ENCODE measurements around the gene NTSR1.

Gene NTSR1

DNA sequence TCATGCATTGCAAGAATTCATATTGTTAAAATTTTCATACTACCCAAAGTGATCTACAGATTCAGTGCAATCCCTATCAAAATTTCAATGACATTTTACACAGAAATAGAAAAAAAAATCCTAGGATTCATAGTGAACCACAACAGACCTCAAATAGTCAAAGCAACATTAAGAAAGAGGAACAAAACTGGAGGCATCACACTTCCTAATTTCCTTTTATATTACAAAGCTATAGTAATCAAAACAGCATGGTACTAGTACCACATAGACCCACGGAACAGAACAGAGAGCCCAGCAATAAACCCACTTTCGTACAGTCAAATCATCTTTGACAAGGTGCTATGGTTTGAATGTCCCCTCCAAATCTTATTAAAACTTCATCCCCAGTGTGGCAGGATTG is 39.7 kb downstream of the NTSR1 start:
- Histone ChIP-seq H3K27ac (no peak overlapping the region), H3K9me3 (ENCODE audit: severe bottlenecking) (peaks cover 8% of the 10 kb centered on the region), H3K36me3 (no peaks in the 10 kb centered on the region), H3K4me3 (ENCODE audit: low read depth, low read length) (no peak overlapping the region), H3K27me3 (ENCODE audit: insufficient read depth, low read depth, severe bottlenecking) (no peaks in the 10 kb centered on the region)
- TF ChIP-seq, protein P1, sequence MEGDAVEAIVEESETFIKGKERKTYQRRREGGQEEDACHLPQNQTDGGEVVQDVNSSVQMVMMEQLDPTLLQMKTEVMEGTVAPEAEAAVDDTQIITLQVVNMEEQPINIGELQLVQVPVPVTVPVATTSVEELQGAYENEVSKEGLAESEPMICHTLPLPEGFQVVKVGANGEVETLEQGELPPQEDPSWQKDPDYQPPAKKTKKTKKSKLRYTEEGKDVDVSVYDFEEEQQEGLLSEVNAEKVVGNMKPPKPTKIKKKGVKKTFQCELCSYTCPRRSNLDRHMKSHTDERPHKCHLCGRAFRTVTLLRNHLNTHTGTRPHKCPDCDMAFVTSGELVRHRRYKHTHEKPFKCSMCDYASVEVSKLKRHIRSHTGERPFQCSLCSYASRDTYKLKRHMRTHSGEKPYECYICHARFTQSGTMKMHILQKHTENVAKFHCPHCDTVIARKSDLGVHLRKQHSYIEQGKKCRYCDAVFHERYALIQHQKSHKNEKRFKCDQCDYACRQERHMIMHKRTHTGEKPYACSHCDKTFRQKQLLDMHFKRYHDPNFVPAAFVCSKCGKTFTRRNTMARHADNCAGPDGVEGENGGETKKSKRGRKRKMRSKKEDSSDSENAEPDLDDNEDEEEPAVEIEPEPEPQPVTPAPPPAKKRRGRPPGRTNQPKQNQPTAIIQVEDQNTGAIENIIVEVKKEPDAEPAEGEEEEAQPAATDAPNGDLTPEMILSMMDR (IDR thresholded peaks at IDR 0.05; ENCODE audit: low read depth, low read length): no peak
- DNase-seq: no peak

DNA sequence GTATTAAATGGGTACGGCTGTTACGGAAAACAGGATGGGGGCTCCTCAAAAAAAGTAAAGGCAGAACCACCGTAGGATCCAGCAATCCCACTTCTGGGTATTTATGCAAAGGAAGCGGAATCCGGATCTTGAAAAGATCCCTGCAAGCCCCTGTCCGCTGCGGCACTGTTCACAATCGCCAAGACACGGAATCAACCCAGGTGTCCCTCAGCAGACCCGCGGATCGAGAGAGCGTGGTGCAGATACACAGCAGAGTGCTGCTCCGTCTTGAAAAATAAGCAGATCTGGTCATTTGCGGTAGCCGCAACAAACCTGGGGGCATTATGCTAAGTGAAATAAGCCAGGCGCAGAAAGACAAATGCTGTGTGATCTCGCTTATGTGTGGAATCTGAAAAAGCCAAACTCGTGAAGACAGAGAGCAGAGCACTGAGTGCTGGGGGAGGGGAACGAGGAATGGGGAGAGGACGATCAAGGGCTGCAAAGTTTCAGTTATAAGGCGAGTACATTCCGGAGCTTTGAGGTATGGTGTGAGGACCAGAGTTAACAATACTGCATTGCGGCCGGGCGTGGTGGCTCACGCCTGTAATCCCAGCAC is 41.3 kb downstream of the NTSR1 start:
- Histone ChIP-seq H3K36me3 (no peaks in the 10 kb centered on the region), H3K9me3 (ENCODE audit: severe bottlenecking) (peaks cover 8% of the 10 kb centered on the region), H3K4me3 (ENCODE audit: low read depth, low read length) (no peak overlapping the region), H3K27me3 (ENCODE audit: insufficient read depth, low read depth, severe bottlenecking) (no peaks in the 10 kb centered on the region), H3K27ac (no peak overlapping the region)
- TF ChIP-seq, protein P1 (IDR thresholded peaks at IDR 0.05; ENCODE audit: low read depth, low read length): no peak
- DNase-seq: no peak

DNA sequence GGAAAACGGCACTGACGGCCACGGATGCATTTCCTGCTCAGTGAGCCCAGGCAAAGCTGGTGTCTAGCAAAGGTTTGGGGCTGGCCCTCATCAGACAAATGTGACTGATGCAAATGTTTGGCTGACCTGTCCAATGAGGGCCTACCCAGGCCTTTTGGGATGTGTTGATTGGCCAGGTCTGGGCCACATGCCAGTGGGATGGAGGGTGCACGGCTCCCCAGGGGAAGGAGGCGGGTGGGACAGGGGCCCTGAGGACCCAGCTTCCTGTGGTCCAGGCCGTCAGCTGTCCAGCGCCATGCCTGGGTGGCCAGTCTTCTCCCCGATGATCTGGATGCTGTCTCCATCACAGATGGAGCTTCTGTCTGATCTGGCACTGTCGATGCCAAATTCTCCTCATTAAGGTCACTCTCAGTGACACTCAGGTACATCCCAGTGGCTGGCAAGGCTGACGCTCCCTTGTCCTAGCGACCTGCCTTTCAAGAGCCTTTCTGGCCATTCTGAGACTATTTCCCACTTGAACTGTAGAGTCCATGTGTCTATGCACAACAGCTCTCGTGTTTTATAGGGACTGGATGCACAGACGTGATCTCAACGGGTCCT is 43.0 kb downstream of the NTSR1 start:
- H3K4me3 ChIP-seq (ENCODE audit: low read depth, low read length): peak overlapping the region; percentile 26
- no peaks in the 10 kb centered on the region for H3K27me3 ChIP-seq (ENCODE audit: insufficient read depth, low read depth, severe bottlenecking)
- H3K27ac ChIP-seq: 0 out of 2 replicates have a peak overlapping the region, but pooled peaks have one; percentile 27
- peaks cover 8% of the 10 kb centered on the region for H3K9me3 ChIP-seq (ENCODE audit: severe bottlenecking)
- no peaks in the 10 kb centered on the region for H3K36me3 ChIP-seq
- DNase-seq: no peak
- TF ChIP-seq, protein P1 (IDR thresholded peaks at IDR 0.05; ENCODE audit: low read depth, low read length): no peak

DNA sequence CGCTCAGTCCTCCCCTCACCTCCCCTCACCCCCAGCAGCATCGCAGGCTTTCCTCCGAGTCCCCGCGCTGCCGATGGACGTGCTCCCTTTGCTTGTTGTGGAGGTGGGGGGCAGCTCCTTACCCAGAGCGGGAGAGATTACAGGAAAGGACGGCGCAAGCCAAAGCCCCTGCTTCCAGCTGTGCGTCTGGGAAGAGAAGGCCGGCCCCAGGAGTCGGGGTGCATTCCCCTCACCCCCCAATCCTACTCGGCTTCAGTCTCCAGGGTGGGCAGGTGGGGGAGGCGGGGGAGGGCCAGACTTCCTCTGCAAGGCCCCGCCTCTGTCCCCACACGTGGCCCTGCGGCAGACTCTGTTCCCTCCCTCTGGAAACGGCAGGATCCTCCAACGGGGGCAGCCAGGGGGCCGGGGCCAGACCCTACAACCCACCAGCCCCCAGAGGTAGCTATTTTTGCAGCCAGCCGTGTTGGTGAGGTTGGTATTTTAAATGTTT is 43.6 kb downstream of the NTSR1 start:
- no peaks in the 10 kb centered on the region for H3K27me3 ChIP-seq (ENCODE audit: insufficient read depth, low read depth, severe bottlenecking)
- peak; percentile 33 for DNase-seq
- peak overlapping the region; percentile 47 for H3K27ac ChIP-seq
- peaks cover 8% of the 10 kb centered on the region for H3K9me3 ChIP-seq (ENCODE audit: severe bottlenecking)
- TF ChIP-seq, protein P1 (IDR thresholded peaks at IDR 0.05; ENCODE audit: low read depth, low read length): no peak
- peak overlapping the region; percentile 26 for H3K4me3 ChIP-seq (ENCODE audit: low read depth, low read length)
- no peaks in the 10 kb centered on the region for H3K36me3 ChIP-seq

DNA sequence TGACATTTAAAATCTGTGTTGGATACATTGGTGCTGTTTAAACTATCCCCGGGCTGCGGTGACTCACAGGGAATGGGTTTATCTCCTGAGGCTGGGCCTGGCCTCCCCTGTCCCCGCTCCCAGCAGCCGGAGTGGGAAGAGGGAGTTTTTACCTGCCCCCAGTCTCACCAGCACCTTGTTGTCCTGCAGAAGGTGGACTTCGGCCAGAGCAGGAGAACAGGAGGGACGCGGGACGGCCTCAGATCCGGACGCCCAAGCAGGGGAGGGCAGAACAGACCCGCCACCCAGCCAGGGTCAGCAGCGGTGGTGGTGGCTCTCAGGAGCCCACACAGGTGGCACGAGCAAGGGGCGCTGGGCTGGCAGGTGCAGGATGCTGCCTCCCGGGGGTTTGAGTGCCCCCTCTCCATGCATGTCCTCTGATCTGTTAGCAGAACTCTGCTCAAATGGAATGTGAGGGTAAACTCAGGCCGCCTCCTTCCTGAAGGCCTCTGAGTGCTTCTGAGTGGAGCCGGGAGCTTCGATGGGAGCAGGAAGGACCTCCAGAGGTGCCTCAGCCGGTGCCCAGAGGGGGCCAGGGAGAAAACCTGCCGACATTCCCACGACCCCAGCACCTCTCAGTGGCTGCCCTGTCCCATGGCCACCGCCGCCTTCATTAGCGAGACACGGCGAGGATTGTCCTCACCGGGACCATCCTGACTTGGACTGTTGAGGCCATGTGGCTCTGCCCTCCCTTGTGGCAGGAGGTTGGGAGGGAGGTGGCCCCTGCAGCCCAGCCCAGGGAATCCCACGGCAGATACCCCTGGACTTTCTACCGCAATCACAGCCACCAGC is 44.2 kb downstream of the NTSR1 start:
- Histone ChIP-seq H3K27ac (peak overlapping the region; percentile 47), H3K9me3 (ENCODE audit: severe bottlenecking) (peaks cover 8% of the 10 kb centered on the region), H3K36me3 (no peaks in the 10 kb centered on the region), H3K27me3 (ENCODE audit: insufficient read depth, low read depth, severe bottlenecking) (no peaks in the 10 kb centered on the region), H3K4me3 (ENCODE audit: low read depth, low read length) (peak overlapping the region; percentile 26)
- no peak for DNase-seq
- TF ChIP-seq, protein P1 (IDR thresholded peaks at IDR 0.05; ENCODE audit: low read depth, low read length): no peak
